Endothelial cell of coronary artery (primary cell): ENCODE results near the gene SERBP1. TPM values are rescaled to one million over a fixed set of nuclear protein-coding genes. Genes with fewer than 3 reads are reported as not detected.

Experiments used
- total RNA-seq: library from RNA; depleted of rRNA; stranded (reverse); fragments of >200 nt; gene quantifications from 2 replicates; pipeline ENCODE4 v1.2.3, GENCODE V29; 2014

SERBP1 gene
- total RNA-seq = 293 and 294 TPM in 2 replicates

DNA sequence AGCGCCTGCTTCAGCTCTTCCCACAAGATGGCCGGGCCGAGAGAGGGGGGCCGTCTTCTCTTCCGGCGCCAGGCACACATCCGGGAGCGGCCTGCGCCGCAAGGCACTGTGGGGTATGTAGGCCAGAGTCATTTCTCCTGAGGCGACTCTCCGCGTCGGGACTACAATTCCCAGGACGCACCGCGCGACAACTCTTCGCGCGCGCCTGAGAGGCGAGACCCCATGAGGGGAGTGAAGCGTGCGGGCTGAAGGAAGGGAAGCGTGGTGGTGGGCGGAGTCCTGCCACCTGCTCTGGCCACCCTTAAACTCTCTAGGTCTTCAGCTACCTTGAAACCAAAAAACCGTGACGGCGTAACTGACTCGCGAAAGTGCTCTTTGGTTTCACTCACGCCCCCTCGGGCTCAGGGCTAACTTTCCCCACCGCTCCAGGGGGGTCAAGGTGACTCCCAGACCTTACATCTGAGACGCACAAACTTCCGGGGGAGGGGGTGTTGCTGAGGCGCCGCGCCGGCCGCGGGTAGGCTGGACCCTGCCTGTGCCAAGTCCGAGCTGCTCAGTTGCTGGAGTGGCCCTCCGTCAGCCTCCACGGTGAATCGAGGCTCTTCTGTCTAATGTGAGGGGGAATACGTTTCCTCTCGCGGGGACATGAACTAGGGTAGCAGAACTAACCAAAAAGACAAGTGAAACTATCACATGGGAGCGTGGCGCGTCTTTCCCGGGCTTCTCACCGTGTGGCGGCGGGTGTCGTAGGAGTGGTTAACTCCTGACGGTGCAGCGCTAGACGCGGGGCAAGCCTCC, at the start of gene SERBP1:
Gene SERBP1, minus strand, starts transcription at position 45 of the 798 bp plus-strand sequence. CDS start 102 bp downstream, outside the sequence.

Other genes with a start within 250 kb of the SERBP1 start
- under 0.01 TPM in 1 of 2 replicates, not detected in the other for gene IL12RB2, start 122.5 kb downstream of the SERBP1 start, total RNA-seq